Measurements from ENCODE around the gene CLEC20A. TPM values are rescaled to one million over a fixed set of nuclear protein-coding genes. Genes with fewer than 3 reads are reported as not detected.
"Not testable (repeated sequence)": the region's sequence is repeated elsewhere in the genome, so short reads cannot be mapped to it uniquely, and the experiment has no call there.

The CLEC20A gene
- polyA plus RNA-seq, 6 donors from 2014 or later, result 2.7 to 50.3 (median 21.3) TPM

DNA sequence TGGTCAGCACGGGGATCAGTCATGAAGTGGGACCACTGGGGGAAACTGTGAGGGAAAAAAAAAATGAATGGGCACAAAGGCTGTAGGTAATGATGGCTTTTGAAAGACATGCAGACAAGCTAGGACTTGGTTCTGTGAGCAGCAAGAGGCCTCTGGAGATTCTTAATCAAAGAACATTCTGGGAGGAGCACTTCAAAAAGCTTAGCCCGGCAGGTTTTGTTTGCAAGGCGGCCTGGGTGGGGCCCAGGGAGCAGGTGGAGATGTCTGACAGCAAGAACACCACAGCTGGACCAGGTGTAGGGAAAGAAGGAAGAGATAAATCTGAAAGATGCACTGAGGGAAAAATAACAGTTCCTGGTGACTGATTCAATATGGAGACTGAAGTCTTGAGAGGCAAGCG is 22.1 kb upstream of the CLEC20A start:
- Mint-ChIP-seq H3K4me1 (no peaks in the 10 kb centered on the region), H3K36me3 (no peaks in the 10 kb centered on the region)

DNA sequence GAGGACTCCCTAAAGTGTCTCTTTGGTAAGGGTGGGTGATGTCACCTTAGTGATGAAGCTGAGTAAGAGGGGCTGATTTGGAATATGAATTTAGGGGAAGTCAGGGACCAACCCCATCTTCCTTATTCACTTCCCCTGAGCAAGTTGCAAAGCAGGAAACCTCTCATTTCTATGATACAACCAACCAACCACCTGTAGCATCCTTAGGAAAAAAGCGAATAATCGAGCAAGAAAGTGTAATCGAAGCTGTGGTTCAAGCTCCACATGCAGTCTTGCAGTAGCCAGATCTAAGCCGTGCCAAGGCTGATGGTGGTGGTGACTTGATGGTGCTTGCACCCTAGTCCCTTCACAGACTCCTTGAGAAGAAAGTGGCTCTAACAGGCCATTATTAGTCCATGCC is 19.3 kb upstream of the CLEC20A start:
- no peak for DNase-seq
- no peak for ATAC-seq (ENCODE audit: low read depth in 2 of 2)
- Mint-ChIP-seq H3K27me3 (peaks cover 0 to 11% (median 0%) of the 10 kb centered on the region in 3 donors), H3K27ac (no peak overlapping the region), H3K9me3 (no peaks in the 10 kb centered on the region), H3K4me1 (peaks cover 0 to 3% (median 0%) of the 10 kb centered on the region in 3 donors), H3K36me3 (no peaks in the 10 kb centered on the region), H3K4me3 (no peak overlapping the region)

More for the DNA sequence above, 22.1 kb upstream of the CLEC20A start:
- no peak for ATAC-seq (ENCODE audit: low read depth in 2 of 2)
- no peak for DNase-seq
- Mint-ChIP-seq H3K27me3 (peaks cover 0 to 6% (median 0%) of the 10 kb centered on the region in 3 donors), H3K9me3 (no peaks in the 10 kb centered on the region), H3K27ac (no peak overlapping the region), H3K4me3 (no peak overlapping the region)

DNA sequence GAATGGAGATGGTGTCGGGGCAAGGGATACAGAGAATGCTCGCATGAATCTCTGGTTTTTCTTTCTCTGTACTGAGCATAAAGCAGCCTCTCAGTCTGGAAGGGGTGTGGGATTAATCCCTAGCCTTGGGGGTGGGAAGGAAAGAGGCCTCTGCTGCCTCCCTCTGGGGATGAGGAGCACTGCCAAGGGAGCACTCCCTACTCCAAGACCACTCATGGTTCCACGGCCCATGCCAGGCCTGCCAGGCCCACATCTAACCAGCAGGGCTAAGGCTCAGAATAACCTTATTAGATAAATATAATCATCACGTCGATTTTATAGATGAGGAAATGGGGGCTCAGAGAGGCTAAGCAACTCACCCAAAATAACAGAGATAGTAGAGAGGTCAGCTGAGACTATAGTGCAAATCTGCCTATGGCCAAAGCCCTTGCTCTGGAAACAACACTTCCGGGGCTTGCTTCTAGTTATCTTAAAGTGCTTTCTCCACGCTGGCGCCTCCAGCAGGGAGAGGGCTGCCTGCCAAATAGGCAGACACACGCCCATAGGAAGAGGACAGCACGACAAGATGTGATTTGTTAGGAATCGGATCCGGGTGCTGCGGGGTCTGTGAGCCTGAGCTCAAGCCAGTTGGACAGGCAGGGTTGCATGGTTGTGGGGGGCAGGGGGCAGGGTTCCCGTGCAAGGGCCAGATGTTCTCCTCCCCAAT is 16.7 kb upstream of the CLEC20A start:
- Mint-ChIP-seq H3K27me3 (peaks cover 0 to 11% (median 0%) of the 10 kb centered on the region in 3 donors), H3K4me1 (peaks cover 0 to 3% (median 0%) of the 10 kb centered on the region in 3 donors), H3K36me3 (no peaks in the 10 kb centered on the region), H3K9me3 (no peaks in the 10 kb centered on the region), H3K27ac (no peak overlapping the region), H3K4me3 (peak overlapping the region in 1 of 8 donors; percentile 20)
- DNase-seq (no peak), ATAC-seq (ENCODE audit: low read depth in 2 of 2) (no peak)

DNA sequence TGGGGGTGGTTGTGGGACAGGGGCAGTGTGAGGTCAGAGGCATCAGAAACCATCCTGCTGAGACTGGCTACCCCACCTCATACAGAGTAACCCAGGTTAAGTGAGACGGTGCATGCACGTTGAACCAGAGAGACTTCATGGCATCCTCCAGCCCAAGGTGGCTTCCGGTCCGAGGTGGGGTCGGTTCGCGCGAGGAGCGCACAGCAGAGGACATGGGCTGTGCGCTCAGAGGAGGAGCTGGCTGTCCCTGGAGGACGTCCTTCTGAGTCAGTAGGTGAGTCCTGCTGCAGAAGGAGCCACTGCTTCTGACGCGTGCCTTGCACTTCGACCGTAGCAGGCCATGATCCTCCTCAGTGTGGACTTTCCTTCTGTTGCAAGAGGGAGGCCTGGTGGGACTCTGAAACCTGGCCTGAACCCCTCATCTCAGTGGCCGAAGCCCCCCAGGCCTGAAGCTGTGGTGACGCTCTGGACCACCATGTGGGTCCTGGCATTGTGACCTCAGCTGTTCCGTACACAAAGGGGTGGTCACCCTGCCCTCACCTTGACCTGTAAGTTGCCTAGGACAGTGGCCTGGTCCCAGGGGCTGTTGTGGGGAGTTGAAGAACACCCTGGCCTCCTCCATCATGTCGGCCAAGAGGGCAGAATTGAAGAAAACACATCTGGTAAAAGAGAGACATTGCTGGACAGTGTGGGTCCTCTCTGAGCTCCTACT is 16.0 kb upstream of the CLEC20A start, which contains the start of gene TEX35:
Gene TEX35, plus strand, starts transcription at position 544 of the 712 bp plus-strand sequence. Its CDS starts 80 bp downstream, at position 624.
- H3K27ac Mint-ChIP-seq, result no peak within 1 kb of the TSS
- H3K4me1 Mint-ChIP-seq, result peaks cover 0 to 3% (median 0%) of the 10 kb centered on the region in 3 donors
- H3K27me3 Mint-ChIP-seq, result peaks cover 0 to 11% (median 0%) of the 10 kb centered on the region in 3 donors
- DNase-seq, result no peak
- H3K4me3 Mint-ChIP-seq, result peak within 1 kb of the TSS in 1 of 8 donors; percentile 20
- H3K9me3 Mint-ChIP-seq, result no peaks in the 10 kb centered on the region
- H3K36me3 Mint-ChIP-seq, result no peaks in the 10 kb centered on the region
- ATAC-seq (ENCODE audit: low read depth in 2 of 2), result no peak

DNA sequence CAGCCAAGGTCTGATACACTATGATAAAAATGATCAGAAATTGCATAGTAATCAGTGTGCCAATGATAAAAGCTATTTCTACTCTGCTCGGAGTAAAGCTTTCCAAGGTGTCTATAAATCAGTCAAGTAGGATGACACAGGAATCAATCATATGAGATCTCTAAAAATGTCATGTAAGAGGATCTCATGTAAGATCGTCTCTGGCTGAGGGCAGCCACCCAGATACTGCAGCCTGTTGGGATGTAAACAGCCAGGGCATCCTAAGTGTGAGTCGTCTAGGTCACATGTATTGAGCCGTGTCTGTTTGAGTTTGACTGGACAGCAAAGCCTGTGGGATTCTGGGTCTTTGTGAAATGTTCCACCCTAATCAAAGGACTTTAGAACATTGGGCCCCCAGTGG is 13.4 kb upstream of the CLEC20A start:
- peaks cover 0 to 3% (median 0%) of the 10 kb centered on the region in 3 donors for H3K4me1 Mint-ChIP-seq
- DNase-seq (no peak), ATAC-seq (ENCODE audit: low read depth in 2 of 2) (no peak)
- peaks cover 0 to 5% (median 0%) of the 10 kb centered on the region in 3 donors for H3K27me3 Mint-ChIP-seq
- H3K27ac Mint-ChIP-seq, result no peak overlapping the region
- no peak overlapping the region for H3K4me3 Mint-ChIP-seq
- no peaks in the 10 kb centered on the region for H3K9me3 Mint-ChIP-seq
- H3K36me3 Mint-ChIP-seq, result no peaks in the 10 kb centered on the region

DNA sequence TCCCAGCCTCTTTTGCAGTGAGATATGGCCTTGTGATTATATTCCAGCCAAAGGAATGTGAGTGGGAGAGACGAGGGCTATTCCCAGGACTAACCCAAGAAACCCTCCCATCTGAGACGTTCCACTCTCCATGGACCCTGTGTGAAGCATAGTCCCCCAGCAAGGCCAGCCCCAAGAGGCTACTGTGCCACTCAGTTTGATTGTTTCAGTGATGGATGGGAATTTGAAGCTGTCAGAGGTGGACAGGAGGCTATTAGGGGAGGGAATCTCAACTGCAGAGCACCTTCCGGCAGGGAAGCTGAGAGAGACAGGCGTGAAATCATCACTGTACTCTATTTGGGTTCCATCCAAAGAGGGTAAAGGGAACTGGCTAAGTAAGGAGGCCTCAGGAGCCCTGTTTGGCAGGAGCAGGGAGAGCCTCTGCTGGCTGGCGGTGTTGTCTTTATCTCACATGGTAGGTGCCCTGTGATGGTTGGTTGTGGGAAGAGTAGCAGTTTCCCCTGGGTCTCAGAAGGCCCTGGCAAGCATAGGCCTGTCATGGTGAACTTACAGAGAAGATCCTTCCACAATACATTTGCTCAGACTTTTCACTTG is 12.7 kb upstream of the CLEC20A start:
- H3K4me3 Mint-ChIP-seq, result no peak overlapping the region
- H3K27ac Mint-ChIP-seq, result no peak overlapping the region
- no peaks in the 10 kb centered on the region for H3K9me3 Mint-ChIP-seq
- no peak for ATAC-seq (ENCODE audit: low read depth in 2 of 2)
- peaks cover 0 to 3% (median 0%) of the 10 kb centered on the region in 3 donors for H3K4me1 Mint-ChIP-seq
- no peak for DNase-seq
- peaks cover 0 to 5% (median 0%) of the 10 kb centered on the region in 3 donors for H3K27me3 Mint-ChIP-seq
- H3K36me3 Mint-ChIP-seq, result no peaks in the 10 kb centered on the region

DNA sequence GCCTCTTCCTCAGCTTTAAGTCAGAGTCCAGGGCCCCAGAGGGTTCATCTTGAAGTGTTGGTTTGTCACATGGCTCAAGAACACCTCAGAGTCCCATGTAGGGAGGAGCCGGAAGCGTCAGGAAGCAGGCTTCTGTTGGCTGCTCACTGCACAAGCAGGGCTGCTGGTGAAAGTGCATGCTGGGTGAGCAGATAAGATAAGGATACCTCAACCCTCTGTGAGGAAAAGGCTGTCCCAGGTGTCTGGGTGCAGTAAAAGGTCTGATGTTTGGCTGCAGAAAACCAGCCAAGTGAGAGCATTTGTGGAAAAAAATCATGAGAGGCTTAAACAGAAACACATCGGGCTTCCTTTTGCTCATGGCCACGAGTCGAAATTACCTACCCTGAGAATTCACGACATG is 9.9 kb upstream of the CLEC20A start:
- H3K27ac Mint-ChIP-seq, result no peak overlapping the region

DNA sequence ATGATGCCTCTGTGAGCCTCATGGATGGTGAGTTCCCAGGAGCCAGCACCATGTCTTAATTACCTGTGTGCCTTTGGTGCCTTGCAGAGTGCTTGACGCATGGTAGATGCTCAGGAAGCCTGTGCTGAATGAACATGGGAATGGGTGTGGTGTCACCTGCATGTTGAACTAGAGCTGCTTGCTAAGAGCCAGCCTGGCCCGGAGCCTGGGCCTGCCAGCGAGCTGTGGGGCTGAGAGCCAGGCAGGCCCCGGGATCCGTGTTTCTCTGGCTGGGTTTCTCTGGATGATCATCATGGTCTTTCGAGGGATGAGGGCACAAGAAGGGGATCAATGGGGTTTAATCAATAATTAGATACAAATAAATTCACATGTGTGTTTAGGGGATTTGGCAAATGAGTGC is 9.4 kb upstream of the CLEC20A start:
- H3K27ac Mint-ChIP-seq, result peak overlapping the region in 1 of 6 donors; percentile 56
- no peaks in the 10 kb centered on the region for H3K36me3 Mint-ChIP-seq
- H3K4me3 Mint-ChIP-seq, result no peak overlapping the region
- ATAC-seq (ENCODE audit: low read depth in 2 of 2) (no peak), DNase-seq (no peak)
- peaks cover 0 to 2% (median 0%) of the 10 kb centered on the region in 3 donors for H3K4me1 Mint-ChIP-seq
- peaks cover 0 to 10% (median 0%) of the 10 kb centered on the region in 3 donors for H3K27me3 Mint-ChIP-seq
- H3K9me3 Mint-ChIP-seq, result no peaks in the 10 kb centered on the region

More for the DNA sequence above, 9.9 kb upstream of the CLEC20A start:
- Mint-ChIP-seq H3K4me1 (peaks cover 0 to under 1% (median 0%) of the 10 kb centered on the region in 3 donors), H3K36me3 (no peaks in the 10 kb centered on the region), H3K27me3 (peaks cover 0 to 10% (median 0%) of the 10 kb centered on the region in 3 donors), H3K4me3 (no peak overlapping the region), H3K9me3 (no peaks in the 10 kb centered on the region)
- DNase-seq, result no peak
- ATAC-seq (ENCODE audit: low read depth in 2 of 2), result no peak

DNA sequence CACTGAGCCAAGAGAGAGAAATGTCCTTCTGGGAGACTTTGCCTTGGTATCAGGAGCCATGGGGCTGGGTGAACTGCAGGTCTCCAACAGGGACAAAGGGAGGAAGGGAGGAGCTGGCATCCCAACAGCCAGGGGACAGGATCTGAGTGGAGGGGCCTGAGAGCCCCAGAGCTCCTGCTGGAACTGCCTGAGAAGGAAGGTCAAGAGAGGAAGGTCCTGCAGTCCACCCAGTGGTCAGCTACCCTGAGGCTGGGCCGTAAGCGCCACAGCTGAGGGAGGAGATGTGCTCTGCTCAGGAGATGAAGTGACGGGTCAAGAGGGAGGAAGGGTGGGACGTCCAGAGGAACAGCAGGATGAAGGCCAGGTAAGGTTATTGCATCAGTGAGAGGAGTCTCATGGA is 7.5 kb upstream of the CLEC20A start:
- no peak overlapping the region for H3K4me3 Mint-ChIP-seq
- peaks cover 0 to 2% (median 0%) of the 10 kb centered on the region in 3 donors for H3K4me1 Mint-ChIP-seq
- ATAC-seq (ENCODE audit: low read depth in 2 of 2) (no peak), DNase-seq (no peak)
- peaks cover 0 to 10% (median 0%) of the 10 kb centered on the region in 3 donors for H3K27me3 Mint-ChIP-seq
- no peaks in the 10 kb centered on the region for H3K9me3 Mint-ChIP-seq
- H3K36me3 Mint-ChIP-seq, result no peaks in the 10 kb centered on the region
- no peak overlapping the region for H3K27ac Mint-ChIP-seq

DNA sequence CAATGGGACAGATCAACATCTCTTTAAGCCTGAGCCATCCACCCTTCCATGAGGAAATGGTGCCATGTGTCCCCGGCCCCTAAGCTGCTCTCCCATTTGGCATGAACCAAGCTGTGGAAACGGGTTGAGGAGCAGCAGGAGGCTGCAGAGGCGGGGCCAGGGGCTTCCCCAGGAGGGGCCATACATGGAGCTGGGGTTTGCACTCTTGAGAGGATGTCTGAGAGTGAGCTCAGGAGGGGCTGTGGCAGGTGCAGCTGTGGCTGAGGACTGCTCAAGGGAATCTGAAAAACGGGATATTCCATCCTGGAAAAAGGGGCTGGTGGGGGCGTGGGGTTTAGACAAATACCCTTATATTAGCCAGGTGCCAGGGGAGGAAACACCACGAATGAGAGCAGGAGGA is 7.1 kb upstream of the CLEC20A start:
- no peak overlapping the region for H3K27ac Mint-ChIP-seq
- no peaks in the 10 kb centered on the region for H3K36me3 Mint-ChIP-seq
- no peak overlapping the region for H3K4me3 Mint-ChIP-seq
- ATAC-seq (ENCODE audit: low read depth in 2 of 2), result no peak
- H3K27me3 Mint-ChIP-seq, result peaks cover 0 to 10% (median 0%) of the 10 kb centered on the region in 3 donors
- no peaks in the 10 kb centered on the region for H3K9me3 Mint-ChIP-seq
- H3K4me1 Mint-ChIP-seq, result peaks cover 0 to 2% (median 0%) of the 10 kb centered on the region in 3 donors
- no peak for DNase-seq

DNA sequence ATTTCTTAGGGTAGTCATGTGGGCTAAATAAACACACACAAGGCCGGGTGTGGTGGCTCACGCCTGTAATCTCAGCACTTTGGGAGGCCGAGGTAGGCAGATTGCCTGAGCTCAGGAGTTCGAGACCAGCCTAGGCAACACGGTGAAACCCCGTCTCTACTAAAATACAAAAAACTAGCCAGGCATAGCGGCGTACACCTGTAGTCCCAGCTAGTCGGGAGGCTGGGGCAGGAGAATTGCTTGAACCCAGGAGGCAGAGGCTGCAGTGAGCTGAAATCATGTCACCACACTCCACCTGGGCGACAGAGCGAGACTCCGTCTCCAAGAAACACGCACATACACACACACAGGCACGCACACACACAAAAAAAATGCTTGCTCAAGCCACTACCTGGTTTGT is 6.6 kb upstream of the CLEC20A start:
- not testable (repeated sequence) for H3K27ac Mint-ChIP-seq; ATAC-seq (ENCODE audit: low read depth in 2 of 2); H3K27me3 Mint-ChIP-seq; H3K4me1 Mint-ChIP-seq; DNase-seq; H3K4me3 Mint-ChIP-seq; H3K36me3 Mint-ChIP-seq; H3K9me3 Mint-ChIP-seq

DNA sequence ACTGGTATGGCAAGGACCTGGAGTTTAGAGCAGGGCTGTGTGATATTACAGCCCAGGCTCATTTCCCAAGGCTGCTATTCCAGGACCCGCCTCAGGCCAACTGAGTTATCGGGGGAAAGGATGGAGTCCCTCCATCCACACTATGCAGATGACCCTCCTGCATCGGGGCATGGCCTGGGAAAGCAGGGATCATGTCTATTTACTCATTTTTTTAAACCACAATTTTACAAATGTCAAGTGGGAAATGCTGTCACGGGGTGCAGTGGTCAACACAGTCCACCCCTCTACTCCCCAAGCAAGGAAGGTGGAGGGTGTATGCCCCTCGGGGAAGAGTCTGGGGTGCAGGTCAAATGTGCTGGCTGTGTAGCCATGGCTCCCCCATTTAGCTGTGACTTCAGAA is 6.1 kb upstream of the CLEC20A start:
- no peak overlapping the region for H3K4me3 Mint-ChIP-seq
- H3K27me3 Mint-ChIP-seq, result peaks cover 0 to 10% (median 0%) of the 10 kb centered on the region in 3 donors
- no peak for DNase-seq
- H3K4me1 Mint-ChIP-seq, result peaks cover 0 to 2% (median 0%) of the 10 kb centered on the region in 3 donors
- H3K9me3 Mint-ChIP-seq, result no peaks in the 10 kb centered on the region
- H3K27ac Mint-ChIP-seq, result no peak overlapping the region
- H3K36me3 Mint-ChIP-seq, result no peaks in the 10 kb centered on the region
- ATAC-seq (ENCODE audit: low read depth in 2 of 2), result no peak

DNA sequence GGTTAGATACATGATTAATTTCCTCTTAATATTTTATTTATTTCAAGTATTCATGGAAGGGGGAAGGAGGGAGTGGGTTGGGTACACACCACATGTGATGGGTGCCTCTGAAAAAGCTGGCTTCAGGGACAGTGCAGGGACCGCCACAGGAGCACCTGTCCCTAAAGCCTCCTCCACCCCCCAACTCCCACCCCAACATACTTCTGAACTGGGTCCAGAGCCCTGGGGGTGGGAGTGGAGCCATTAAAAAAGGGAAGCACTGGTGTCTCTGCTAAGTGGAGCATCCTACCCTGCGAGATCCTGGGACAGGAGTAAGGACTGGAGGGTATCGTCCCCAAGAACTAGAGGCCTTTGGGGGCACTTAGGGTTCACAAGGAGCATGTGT is 5.6 kb upstream of the CLEC20A start:
- DNase-seq (no peak), ATAC-seq (ENCODE audit: low read depth in 2 of 2) (no peak)
- Mint-ChIP-seq H3K9me3 (no peaks in the 10 kb centered on the region), H3K4me3 (no peak overlapping the region), H3K4me1 (peaks cover 0 to 2% (median 0%) of the 10 kb centered on the region in 3 donors), H3K36me3 (no peaks in the 10 kb centered on the region), H3K27ac (no peak overlapping the region), H3K27me3 (peaks cover 0 to 10% (median 0%) of the 10 kb centered on the region in 3 donors)
